Neural progenitor cell (in vitro differentiated cells): ENCODE data around the gene MADD. TPM values are rescaled to one million over a fixed set of nuclear protein-coding genes. Genes with fewer than 3 reads are reported as not detected.

ENCODE experiments used
- DNase-seq: peaks from one replicate; pipeline ENCODE4 v3.0.0-alpha.2; 2016; ENCODE audit warnings: low spot score
- H2AFZ ChIP-seq: fragments of 200-600 bp; sonication (generic); replicated peaks from 2 replicates; pipeline ENCODE4 v1.6.1; 2016; ENCODE audit warnings: antibody characterized with exemption
- H3F3A ChIP-seq: fragments of 200-600 bp; sonication (generic); 2 replicates; pipeline ENCODE4 v1.6.1; 2016; ENCODE audit warnings: antibody characterized with exemption, low read depth
- H3K27ac ChIP-seq: fragments of 200-600 bp; sonication (generic); 2 replicates; pipeline ENCODE4 v1.5.1; 2016; ENCODE audit warnings: mild to moderate bottlenecking
- H3K27me3 ChIP-seq: fragments of 200-600 bp; sonication (generic); 2 replicates; pipeline ENCODE4 v1.6.1; 2016; ENCODE audit warnings: mild to moderate bottlenecking, moderate library complexity
- H3K36me3 ChIP-seq: fragments of 200-600 bp; sonication (generic); 2 replicates; pipeline ENCODE4 v1.5.1; 2016
- H3K4me1 ChIP-seq: fragments of 200-600 bp; sonication (generic); 2 replicates; pipeline ENCODE4 v1.6.1; 2016; ENCODE audit warnings: mixed run types
- H3K4me2 ChIP-seq: fragments of 200-600 bp; sonication (generic); 2 replicates; pipeline ENCODE4 v1.6.1; 2016
- H3K4me3 ChIP-seq: fragments of 200-600 bp; sonication (generic); 2 replicates; pipeline ENCODE4 v1.5.1; 2016
- H3K79me2 ChIP-seq: fragments of 200-600 bp; sonication (generic); 2 replicates; pipeline ENCODE4 v1.6.1; 2016; ENCODE audit warnings: low read depth
- H3K9ac ChIP-seq: fragments of 200-600 bp; sonication (generic); 2 replicates; pipeline ENCODE4 v1.6.1; 2016
- H3K9me3 ChIP-seq: fragments of 200-600 bp; sonication (generic); 2 replicates; pipeline ENCODE4 v1.5.1; 2016; ENCODE audit warnings: low read depth
- H4K20me1 ChIP-seq: fragments of 200-600 bp; sonication (generic); 2 replicates; pipeline ENCODE4 v1.6.1; 2016; ENCODE audit warnings: low read depth
- H3K27ac Mint-ChIP-seq: 3 replicates; pipeline ENCODE4 v1.8.0; 2021; ENCODE audit warnings: mixed read lengths
- H3K27me3 Mint-ChIP-seq: 2 replicates; pipeline ENCODE4 v1.8.0; 2022; ENCODE audit warnings: low read depth, mild to moderate bottlenecking, inconsistent platforms, moderate library complexity, mixed read lengths; ENCODE audit not compliant: insufficient read depth
- H3K36me3 Mint-ChIP-seq: 3 replicates; pipeline ENCODE4 v1.8.0; 2021; ENCODE audit warnings: mixed read lengths
- H3K4me1 Mint-ChIP-seq: 3 replicates; pipeline ENCODE4 v1.8.0; 2021; ENCODE audit warnings: mixed read lengths
- H3K4me3 Mint-ChIP-seq: 3 replicates; pipeline ENCODE4 v1.8.0; 2021; ENCODE audit warnings: mild to moderate bottlenecking, moderate library complexity, mixed read lengths
- H3K9me3 Mint-ChIP-seq: 3 replicates; pipeline ENCODE4 v1.8.0; 2020; ENCODE audit warnings: mixed read lengths
- CTCF ChIP-seq: fragments of 200-600 bp; sonication (generic); IDR thresholded peaks from 2 replicates; pipeline ENCODE4 v1.5.1; 2017; ENCODE audit warnings: antibody characterized with exemption, mild to moderate bottlenecking
- EZH2 ChIP-seq: fragments of 200-600 bp; sonication (generic); IDR thresholded peaks from 2 replicates; pipeline ENCODE4 v1.6.1; 2017; ENCODE audit warnings: antibody characterized with exemption, mild to moderate bottlenecking, moderate library complexity
- EZH2phosphoT487 ChIP-seq: fragments of 200-600 bp; sonication (generic); IDR thresholded peaks from 2 replicates; pipeline ENCODE4 v1.6.1; 2017; ENCODE audit warnings: antibody characterized with exemption
- total RNA-seq: library from RNA; depleted of rRNA; stranded (reverse); fragments of >200 nt; gene quantifications from 2 replicates; pipeline ENCODE4 v1.2.3, GENCODE V29; 2015; ENCODE audit warnings: low replicate concordance

Gene MADD
- total RNA-seq, 1 donor from 2014 or later, result 16.1 TPM

- Histone ChIP-seq H3K9me3 (no peaks in the 10 kb centered on the region), H3K36me3 (no peaks in the 10 kb centered on the region), H4K20me1 (no peaks in the 10 kb centered on the region), H3K9ac (no peak overlapping the region), H3K27ac (no peak overlapping the region), H3F3A (no peaks in the 10 kb centered on the region), H3K4me3 (no peak overlapping the region), H3K4me1 (no peaks in the 10 kb centered on the region), H2AFZ (no peak overlapping the region), H3K27me3 (no peaks in the 10 kb centered on the region), H3K79me2 (no peaks in the 10 kb centered on the region), H3K4me2 (no peak overlapping the region)
- no peaks in the 10 kb centered on the region for H3K9me3 Mint-ChIP-seq
- H3K27ac Mint-ChIP-seq, result no peak overlapping the region
- TF ChIP-seq EZH2, result no peak
- TF ChIP-seq CTCF, result no peak
- TF ChIP-seq EZH2phosphoT487, result no peak
- H3K36me3 Mint-ChIP-seq, result peaks cover 37% of the 10 kb centered on the region
- no peaks in the 10 kb centered on the region for H3K4me1 Mint-ChIP-seq
- DNase-seq, result no peak
- H3K4me3 Mint-ChIP-seq, result no peak overlapping the region
- H3K27me3 Mint-ChIP-seq, result peaks cover 2% of the 10 kb centered on the region
Measured at GRCh38 chr11:47280099-47280498, 10.2 kb downstream of the MADD start.

DNA sequence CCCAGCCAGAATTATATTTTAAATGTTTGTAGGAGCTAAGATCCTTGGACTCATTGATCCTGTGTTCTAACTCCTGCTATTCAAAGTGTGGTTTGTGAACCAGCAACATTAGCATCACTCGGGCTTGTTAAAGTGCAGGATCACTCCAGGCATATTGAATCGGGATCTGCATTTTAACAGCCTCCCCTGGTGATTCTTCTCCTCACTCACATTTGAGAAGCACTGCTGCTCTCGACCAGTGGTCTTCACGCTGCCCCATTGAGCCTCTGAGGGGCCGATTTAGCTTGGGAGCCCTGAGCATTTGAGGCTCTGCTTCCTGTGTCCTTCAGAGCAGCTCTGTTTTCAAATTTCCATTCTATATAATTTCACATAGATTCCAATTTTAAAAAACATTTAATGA, 10.9 kb downstream of the MADD start:
- Histone ChIP-seq H3K27ac (no peak overlapping the region), H3K79me2 (no peaks in the 10 kb centered on the region), H3K36me3 (no peaks in the 10 kb centered on the region), H3K4me1 (no peaks in the 10 kb centered on the region), H3F3A (no peaks in the 10 kb centered on the region), H4K20me1 (no peaks in the 10 kb centered on the region), H3K27me3 (no peaks in the 10 kb centered on the region), H3K9ac (no peak overlapping the region), H3K4me3 (no peak overlapping the region), H3K9me3 (no peaks in the 10 kb centered on the region), H2AFZ (no peak overlapping the region), H3K4me2 (no peak overlapping the region)
- Mint-ChIP-seq H3K27me3 (peaks cover 2% of the 10 kb centered on the region), H3K4me1 (no peaks in the 10 kb centered on the region), H3K36me3 (peaks cover 38% of the 10 kb centered on the region), H3K9me3 (no peaks in the 10 kb centered on the region), H3K27ac (no peak overlapping the region), H3K4me3 (no peak overlapping the region)
- DNase-seq, result no peak
- TF ChIP-seq EZH2 (no peak), CTCF (no peak), EZH2phosphoT487 (no peak)

GRCh38 chr11:47282462-47282861, 12.5 kb downstream of the MADD start:
- no peaks in the 10 kb centered on the region for H3K27me3 ChIP-seq
- DNase-seq, result no peak
- Mint-ChIP-seq H3K4me3 (no peak overlapping the region), H3K4me1 (no peaks in the 10 kb centered on the region), H3K27ac (no peak overlapping the region), H3K36me3 (peaks cover 41% of the 10 kb centered on the region), H3K27me3 (no peaks in the 10 kb centered on the region), H3K9me3 (no peaks in the 10 kb centered on the region)
- H3K36me3 ChIP-seq, result no peaks in the 10 kb centered on the region
- H3K4me2 ChIP-seq, result no peak overlapping the region
- H3K9ac ChIP-seq, result no peak overlapping the region
- H3K9me3 ChIP-seq, result no peaks in the 10 kb centered on the region
- no peak overlapping the region for H3K27ac ChIP-seq
- no peak overlapping the region for H3K4me3 ChIP-seq
- H3K4me1 ChIP-seq, result no peaks in the 10 kb centered on the region
- no peak overlapping the region for H2AFZ ChIP-seq
- no peaks in the 10 kb centered on the region for H4K20me1 ChIP-seq
- no peak for TF ChIP-seq EZH2phosphoT487
- TF ChIP-seq CTCF, result no peak
- TF ChIP-seq EZH2, result no peak
- H3K79me2 ChIP-seq, result no peaks in the 10 kb centered on the region
- H3F3A ChIP-seq, result no peaks in the 10 kb centered on the region

GRCh38 chr11:47284151-47284550, 14.2 kb downstream of the MADD start:
- no peaks in the 10 kb centered on the region for H3K36me3 ChIP-seq
- no peaks in the 10 kb centered on the region for H3K4me1 ChIP-seq
- H3K4me2 ChIP-seq, result no peak overlapping the region
- H3K4me3 Mint-ChIP-seq, result no peak overlapping the region
- no peaks in the 10 kb centered on the region for H3K9me3 Mint-ChIP-seq
- no peak for TF ChIP-seq CTCF
- no peak for TF ChIP-seq EZH2
- TF ChIP-seq EZH2phosphoT487, result no peak
- H3K9me3 ChIP-seq, result no peaks in the 10 kb centered on the region
- no peak overlapping the region for H3K9ac ChIP-seq
- H3K4me1 Mint-ChIP-seq, result no peaks in the 10 kb centered on the region
- DNase-seq, result no peak
- H2AFZ ChIP-seq, result no peak overlapping the region
- H3K79me2 ChIP-seq, result no peaks in the 10 kb centered on the region
- peaks cover 33% of the 10 kb centered on the region for H3K36me3 Mint-ChIP-seq
- no peak overlapping the region for H3K27ac Mint-ChIP-seq
- H3K4me3 ChIP-seq, result no peak overlapping the region
- H3F3A ChIP-seq, result no peaks in the 10 kb centered on the region
- no peaks in the 10 kb centered on the region for H3K27me3 ChIP-seq
- no peak overlapping the region for H3K27ac ChIP-seq
- no peaks in the 10 kb centered on the region for H4K20me1 ChIP-seq
- H3K27me3 Mint-ChIP-seq, result no peaks in the 10 kb centered on the region
